ENCODE data around the gene CNOT1. TPM values are rescaled to one million over a fixed set of nuclear protein-coding genes. Genes with fewer than 3 reads are reported as not detected.

The CNOT1 gene
- total RNA-seq (100 to 1,000 TPM; 164 to 184 TPM), total RNA-seq (216 to 703 (median 360) reads per million in 172 experiments)
- polyA plus RNA-seq (2013, experiment 1 of 2), result 145 TPM
- 152 TPM for polyA plus RNA-seq (2013, experiment 2 of 2)

DNA sequence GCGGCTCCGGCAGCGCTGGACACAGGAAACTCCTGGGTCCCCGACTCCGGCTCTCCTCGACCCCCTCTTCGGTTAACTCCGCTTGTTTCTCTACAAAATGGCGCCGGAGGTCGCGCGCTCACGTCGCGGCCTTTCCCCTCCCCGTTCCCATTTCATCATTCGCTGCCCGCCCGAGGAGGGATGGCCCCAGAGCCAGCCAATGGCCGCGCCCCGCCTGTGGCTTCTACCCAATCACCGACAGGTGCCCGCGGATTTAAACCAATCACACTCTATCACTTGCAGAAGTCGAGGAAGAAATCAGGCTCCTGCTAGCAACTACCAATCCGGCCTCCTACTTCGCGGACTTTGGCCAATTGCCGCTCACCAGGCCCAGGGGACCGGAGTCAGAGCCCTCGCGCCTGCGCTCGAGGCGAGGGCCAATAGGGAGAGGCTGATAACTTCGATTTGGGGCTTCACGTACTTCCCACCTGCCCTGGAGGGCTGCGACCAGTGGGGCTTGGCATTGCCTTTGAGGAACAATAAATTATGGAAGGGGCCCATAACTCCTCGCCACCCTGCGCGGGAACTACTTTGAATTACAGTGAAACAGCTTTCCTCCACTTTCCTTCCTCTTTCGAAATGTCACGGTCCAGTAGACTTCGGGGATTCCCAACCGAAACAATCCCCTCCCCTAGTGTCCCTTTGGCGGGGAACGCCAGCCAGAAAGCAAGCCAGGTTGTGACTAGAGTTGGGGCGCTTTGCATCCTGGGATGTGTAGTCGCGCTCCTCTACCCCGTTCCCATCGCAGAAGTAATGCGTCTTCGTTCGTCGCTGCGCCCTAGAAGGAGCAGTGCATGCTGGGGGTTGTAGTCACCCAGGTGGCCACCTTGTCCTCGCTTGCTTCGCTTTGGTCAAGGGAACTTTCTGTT is at the start of gene CNOT1:
Gene CNOT1, minus strand, starts transcription at position 94 of the 908 bp plus-strand sequence. CDS start 30,489 bp downstream, outside the sequence.
- DNase-seq, result peak; percentile 94 to 99 (median 97)
- CTCF ChIA-PET, result interaction anchor here (1.1 to 2.1 kb wide), 2 partner anchors 118 to 126 kb away, joined by 3 to 7 read pairs; no protein-coding TSS in a partner anchor
- Histone ChIP-seq H3K27me3 (ENCODE audit: control insufficient read depth in 1 of 2, insufficient read depth in 2 of 2, low read length in 2 of 2) (no peaks in the 10 kb centered on the region), H3K4me1 (ENCODE audit: insufficient read depth, low read length) (peaks cover 37% of the 10 kb centered on the region), H3K36me3 (ENCODE audit: insufficient read depth, low read length) (peaks cover under 1% of the 10 kb centered on the region), H3K27ac (ENCODE audit: low read depth in 1 of 2, low read length in 2 of 2) (peak within 1 kb of the TSS; percentile 99 to 100), H3K4me3 (ENCODE audit: low read length) (peak within 1 kb of the TSS; percentile 93), H3K9me3 (ENCODE audit: control insufficient read depth in 1 of 2, insufficient read depth in 1 of 2, low read length in 2 of 2) (no peaks in the 10 kb centered on the region)
- TF ChIP-seq, protein P1, sequence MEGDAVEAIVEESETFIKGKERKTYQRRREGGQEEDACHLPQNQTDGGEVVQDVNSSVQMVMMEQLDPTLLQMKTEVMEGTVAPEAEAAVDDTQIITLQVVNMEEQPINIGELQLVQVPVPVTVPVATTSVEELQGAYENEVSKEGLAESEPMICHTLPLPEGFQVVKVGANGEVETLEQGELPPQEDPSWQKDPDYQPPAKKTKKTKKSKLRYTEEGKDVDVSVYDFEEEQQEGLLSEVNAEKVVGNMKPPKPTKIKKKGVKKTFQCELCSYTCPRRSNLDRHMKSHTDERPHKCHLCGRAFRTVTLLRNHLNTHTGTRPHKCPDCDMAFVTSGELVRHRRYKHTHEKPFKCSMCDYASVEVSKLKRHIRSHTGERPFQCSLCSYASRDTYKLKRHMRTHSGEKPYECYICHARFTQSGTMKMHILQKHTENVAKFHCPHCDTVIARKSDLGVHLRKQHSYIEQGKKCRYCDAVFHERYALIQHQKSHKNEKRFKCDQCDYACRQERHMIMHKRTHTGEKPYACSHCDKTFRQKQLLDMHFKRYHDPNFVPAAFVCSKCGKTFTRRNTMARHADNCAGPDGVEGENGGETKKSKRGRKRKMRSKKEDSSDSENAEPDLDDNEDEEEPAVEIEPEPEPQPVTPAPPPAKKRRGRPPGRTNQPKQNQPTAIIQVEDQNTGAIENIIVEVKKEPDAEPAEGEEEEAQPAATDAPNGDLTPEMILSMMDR (IDR thresholded peaks at IDR 0.05), result no peak
- peak; percentile 81 for ATAC-seq (ENCODE audit: poor library complexity)
- Mint-ChIP-seq H3K27me3 (no peaks in the 10 kb centered on the region), H3K9me3 (no peaks in the 10 kb centered on the region), H3K36me3 (ENCODE audit: low read depth) (peaks cover 31% of the 10 kb centered on the region), H3K27ac (peak within 1 kb of the TSS; percentile 96), H3K4me3 (peak within 1 kb of the TSS; percentile 98), H3K4me1 (ENCODE audit: low read depth) (peaks cover 28% of the 10 kb centered on the region)
- POLR2A ChIA-PET, result interaction anchor here (1.3 kb wide), 1 partner anchor 54 kb away, joined by 7 read pairs; the partner anchor contains the start of gene SLC38A7
- intact Hi-C loops (cut with DNase I, micrococcal nuclease), result loop anchor here (1.0 to 10.0 kb wide), 9 partner anchors 54 to 895 kb away; partner anchors contain the start of genes GINS3 (in 2 of the 2), CSNK2A2 (in 1 of the 2), GOT2 (in 1 of the 2) and KATNB1 (in 1 of the 2)

DNA sequence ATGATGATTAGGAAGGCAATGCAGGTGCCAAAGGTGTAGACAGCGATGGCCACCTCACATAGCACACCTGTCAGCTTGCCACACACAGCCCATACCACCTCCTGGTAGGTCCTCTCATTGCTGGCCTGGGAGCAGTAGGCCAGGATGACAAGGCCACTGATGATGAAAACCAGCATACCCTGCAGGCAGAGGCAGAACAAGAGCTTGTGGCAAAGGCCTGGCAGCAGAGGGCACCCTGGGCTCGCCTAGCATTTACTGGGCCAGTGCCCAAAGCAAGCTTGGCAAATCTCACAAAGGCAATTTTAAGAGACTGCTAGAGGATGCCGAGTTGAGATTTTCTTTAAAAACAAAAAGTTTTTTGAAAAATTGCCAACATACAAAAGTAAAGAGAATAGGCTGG is 49.1 kb upstream of the CNOT1 start:
- CTCF ChIA-PET, result no interaction called here
- H3K27ac Mint-ChIP-seq, result no peak overlapping the region
- no peaks in the 10 kb centered on the region for H3K27me3 ChIP-seq (ENCODE audit: control insufficient read depth in 1 of 2, insufficient read depth in 2 of 2, low read length in 2 of 2)
- peaks cover 11% of the 10 kb centered on the region for H3K36me3 ChIP-seq (ENCODE audit: insufficient read depth, low read length)
- POLR2A ChIA-PET, result no interaction called here
- TF ChIP-seq, protein P1 (IDR thresholded peaks at IDR 0.05), result no peak
- H3K9me3 Mint-ChIP-seq, result no peaks in the 10 kb centered on the region
- peaks cover 5% of the 10 kb centered on the region for H3K4me1 ChIP-seq (ENCODE audit: insufficient read depth, low read length)
- peaks cover 9% of the 10 kb centered on the region for H3K4me1 Mint-ChIP-seq (ENCODE audit: low read depth)
- H3K4me3 ChIP-seq (ENCODE audit: low read length), result no peak overlapping the region
- no peaks in the 10 kb centered on the region for H3K9me3 ChIP-seq (ENCODE audit: control insufficient read depth in 1 of 2, insufficient read depth in 1 of 2, low read length in 2 of 2)
- intact Hi-C loops (cut with DNase I, micrococcal nuclease), result no loop called here
- DNase-seq (no peak), ATAC-seq (ENCODE audit: poor library complexity) (no peak)
- H3K27ac ChIP-seq (ENCODE audit: low read depth in 1 of 2, low read length in 2 of 2), result no peak overlapping the region
- H3K27me3 Mint-ChIP-seq, result no peaks in the 10 kb centered on the region
- peaks cover 31% of the 10 kb centered on the region for H3K36me3 Mint-ChIP-seq (ENCODE audit: low read depth)
- no peak overlapping the region for H3K4me3 Mint-ChIP-seq

DNA sequence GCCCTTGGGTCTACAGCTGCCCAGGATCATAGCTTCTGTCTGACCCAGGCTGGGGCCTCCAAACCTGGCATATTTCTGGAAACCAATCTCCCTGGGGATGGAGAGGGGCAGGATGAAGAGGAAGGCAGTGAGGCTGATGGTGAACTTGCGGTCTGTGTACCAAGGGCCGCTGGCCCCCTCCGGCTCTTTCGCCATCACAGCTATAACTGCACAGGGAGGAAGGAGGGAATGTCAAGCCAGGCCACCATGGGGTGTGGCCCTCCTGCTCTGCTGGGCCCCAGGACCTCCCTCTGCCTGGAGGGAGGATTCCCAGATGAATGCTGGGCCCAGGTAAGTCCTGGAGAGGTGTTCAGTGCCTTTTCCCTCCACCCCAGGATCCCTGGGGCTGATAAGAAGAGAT is 48.6 kb upstream of the CNOT1 start:
- Histone ChIP-seq H3K4me1 (ENCODE audit: insufficient read depth, low read length) (peaks cover under 1% of the 10 kb centered on the region), H3K27me3 (ENCODE audit: control insufficient read depth in 1 of 2, insufficient read depth in 2 of 2, low read length in 2 of 2) (no peaks in the 10 kb centered on the region), H3K4me3 (ENCODE audit: low read length) (no peak overlapping the region), H3K36me3 (ENCODE audit: insufficient read depth, low read length) (peaks cover 11% of the 10 kb centered on the region), H3K9me3 (ENCODE audit: control insufficient read depth in 1 of 2, insufficient read depth in 1 of 2, low read length in 2 of 2) (no peaks in the 10 kb centered on the region), H3K27ac (ENCODE audit: low read depth in 1 of 2, low read length in 2 of 2) (no peak overlapping the region)
- POLR2A ChIA-PET, result no interaction called here
- H3K36me3 Mint-ChIP-seq (ENCODE audit: low read depth), result peaks cover 31% of the 10 kb centered on the region
- no peaks in the 10 kb centered on the region for H3K9me3 Mint-ChIP-seq
- no peak overlapping the region for H3K4me3 Mint-ChIP-seq
- no peaks in the 10 kb centered on the region for H3K27me3 Mint-ChIP-seq
- intact Hi-C loops (cut with DNase I, micrococcal nuclease), result no loop called here
- H3K27ac Mint-ChIP-seq, result no peak overlapping the region
- peaks cover 5% of the 10 kb centered on the region for H3K4me1 Mint-ChIP-seq (ENCODE audit: low read depth)
- no peak for DNase-seq
- ATAC-seq (ENCODE audit: poor library complexity), result no peak
- CTCF ChIA-PET, result no interaction called here
- TF ChIP-seq, protein P1 (IDR thresholded peaks at IDR 0.05), result no peak

Data from CD4-positive, alpha-beta T cell (primary cell).